ENCODE data around the gene ERFE.

- TF ChIP-seq CTCF (IDR thresholded peaks at IDR 0.05) = no peak
- no peak for TF ChIP-seq EZH2 (IDR thresholded peaks at IDR 0.05; ENCODE audit: borderline replicate concordance, insufficient read depth, low read depth, low read length, poor library complexity, severe bottlenecking)
These were observed 44.6 kb downstream of the ERFE start, which contains the start of gene ILKAP for GRCh38 chr2:238203094-238203972.

Data from B cell (primary cell).